ENCODE measurements around the gene MTG1. TPM values are rescaled to one million over a fixed set of nuclear protein-coding genes. Genes with fewer than 3 reads are reported as not detected.
"Not testable (repeated sequence)": the region's sequence is repeated elsewhere in the genome, so short reads cannot be mapped to it uniquely, and the experiment has no call there.

Gene MTG1
- total RNA-seq, 2 donors from 2014 or later = 18.8 to 23.2 TPM

- ATAC-seq (peak; percentile 85 to 87), DNase-seq (peak; percentile 73)
- intact Hi-C loops (cut with DNase I) = no loop called here
These were observed 36.4 kb upstream of the MTG1 start, which contains the start of gene FUOM for GRCh38 chr10:133357285-133358161. FUOM (minus strand) TSS chr10:133358019; CDS start chr10:133358007, 12 bp downstream.

DNA sequence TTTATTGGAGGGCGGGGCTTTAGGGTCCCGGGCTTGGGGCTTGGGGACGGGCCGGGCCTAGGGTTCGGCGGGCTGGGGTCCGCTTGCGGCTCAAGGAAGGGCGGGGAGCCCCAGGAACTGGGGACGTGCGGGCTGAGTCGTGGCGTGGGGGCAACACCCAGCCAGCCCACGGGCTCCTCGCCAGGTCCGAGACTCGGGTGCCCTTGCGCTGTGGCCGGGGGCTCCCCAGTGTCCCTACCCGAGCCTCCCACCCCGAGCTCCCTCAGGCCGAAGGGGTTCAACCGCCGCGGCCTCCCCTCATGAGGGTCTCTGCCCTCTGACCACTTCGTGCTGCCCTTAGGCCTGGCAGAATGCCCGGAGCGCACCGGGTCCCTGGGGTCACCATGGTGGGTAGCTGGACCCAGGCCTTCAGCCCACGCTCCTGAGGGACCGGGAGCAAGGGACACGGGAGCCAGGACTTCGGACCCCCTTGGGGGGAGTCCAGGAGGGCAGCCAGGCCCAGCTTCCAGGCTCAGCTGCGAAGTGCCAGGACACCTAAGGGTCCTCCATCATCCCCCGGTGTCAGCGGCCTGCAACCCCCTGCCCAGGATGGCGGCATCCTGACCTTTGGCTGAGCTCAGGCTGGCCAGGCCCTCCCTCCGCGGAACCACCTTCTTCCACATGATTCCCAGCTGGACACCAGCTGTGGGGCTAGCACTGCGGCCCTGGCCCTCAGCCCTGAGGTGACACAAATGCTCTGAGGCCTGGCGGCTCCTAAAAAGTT, 35.6 kb upstream of the MTG1 start:
- DNase-seq (peak; percentile 51), ATAC-seq (peak; percentile 21 to 25)
- intact Hi-C loops (cut with DNase I) = no loop called here

DNA sequence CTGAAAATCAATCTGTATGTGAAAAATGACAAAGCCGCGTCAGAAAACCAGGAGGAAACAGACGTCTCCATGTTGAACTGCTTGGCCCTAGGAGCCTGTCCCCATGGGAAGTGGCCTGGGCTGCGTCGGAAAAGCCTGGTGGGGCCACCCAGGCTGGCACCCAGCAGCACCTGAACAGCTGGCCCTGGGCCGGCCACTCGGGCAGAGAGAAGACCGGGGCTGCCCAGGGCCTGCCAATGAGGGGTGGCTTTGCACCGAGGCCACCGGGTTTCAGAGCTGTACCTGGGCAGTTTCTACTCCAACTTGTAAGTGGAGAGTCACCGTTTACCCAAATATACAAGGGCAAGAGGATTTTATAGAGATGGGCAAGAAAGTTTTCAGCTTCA, 35.0 kb upstream of the MTG1 start:
- DNase-seq (no peak), ATAC-seq (no peak)
- intact Hi-C loops (cut with DNase I) = no loop called here

DNA sequence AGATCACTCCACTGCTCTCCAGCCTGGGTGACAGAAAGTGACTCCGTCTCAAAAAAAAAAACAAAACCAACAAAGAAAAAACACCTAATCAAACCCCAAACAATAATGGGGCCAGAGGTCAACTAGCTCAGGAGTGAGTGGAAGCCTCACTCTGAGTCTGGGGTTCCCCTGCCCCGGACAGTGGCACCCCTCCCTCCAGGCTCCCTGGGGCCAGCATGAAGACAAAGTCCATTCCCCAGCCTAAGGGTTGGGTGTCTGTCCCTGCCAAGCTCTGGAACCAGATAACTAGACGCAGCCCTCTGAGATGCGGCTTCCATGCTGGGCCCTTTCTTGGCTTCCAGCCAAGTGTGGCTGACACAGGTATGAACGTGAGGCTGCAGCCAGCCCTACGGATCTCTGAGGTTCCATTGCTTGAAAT, 34.4 kb upstream of the MTG1 start:
- ATAC-seq = no peak
- DNase-seq = no peak
- intact Hi-C loops (cut with DNase I) = no loop called here

- no peak for DNase-seq
- no peak for ATAC-seq
These were observed 33.9 kb upstream of the MTG1 start for GRCh38 chr10:133359972-133360610.

GRCh38 chr10:133361227-133361626, 32.7 kb upstream of the MTG1 start:
- DNase-seq (no peak), ATAC-seq (no peak)
- intact Hi-C loops (cut with DNase I) = no loop called here

More at GRCh38 chr10:133359972-133360610, 33.9 kb upstream of the MTG1 start:
- intact Hi-C loops (cut with DNase I) = no loop called here

DNA sequence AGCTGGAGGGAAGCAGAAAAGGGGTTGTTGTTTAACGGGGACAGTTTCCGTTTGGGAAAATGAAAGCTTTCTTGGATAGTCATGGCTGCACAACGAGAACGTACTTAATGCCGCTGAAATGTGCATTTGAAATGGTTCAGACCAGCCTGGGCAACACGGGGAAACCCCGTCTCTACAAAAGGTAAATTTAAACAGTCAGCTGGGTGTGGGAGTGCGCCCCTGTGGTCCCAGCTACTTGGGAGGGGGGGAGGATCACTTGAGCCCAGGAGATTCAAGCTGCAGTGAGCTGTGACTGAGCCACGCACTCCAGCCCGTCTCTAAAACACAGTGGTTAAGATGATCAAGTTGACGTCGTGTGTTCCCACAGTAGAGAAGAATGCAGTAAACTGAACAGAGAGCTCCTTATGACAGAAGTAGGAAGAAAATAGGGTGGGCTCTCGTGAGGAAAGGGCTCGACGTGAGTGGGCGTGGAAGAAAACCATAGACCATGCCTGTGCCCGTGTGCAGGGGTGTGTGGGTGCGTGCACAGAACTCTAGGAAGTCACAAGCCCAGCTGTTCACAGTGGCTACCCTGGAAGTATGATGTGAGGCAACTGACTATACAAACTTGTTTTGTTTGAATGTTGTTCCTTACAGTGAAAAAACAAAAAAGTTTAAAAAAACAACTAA, 32.0 kb upstream of the MTG1 start:
- ATAC-seq (no peak), DNase-seq (no peak)
- intact Hi-C loops (cut with DNase I) = no loop called here

GRCh38 chr10:133362846-133363245, 31.1 kb upstream of the MTG1 start:
- no peak for DNase-seq
- intact Hi-C loops (cut with DNase I) = no loop called here
- no peak for ATAC-seq

GRCh38 chr10:133364645-133365431, 29.1 kb upstream of the MTG1 start:
- DNase-seq (no peak), ATAC-seq (peak in 1 of 2 donors; percentile 17)
- intact Hi-C loops (cut with DNase I) = no loop called here

DNA sequence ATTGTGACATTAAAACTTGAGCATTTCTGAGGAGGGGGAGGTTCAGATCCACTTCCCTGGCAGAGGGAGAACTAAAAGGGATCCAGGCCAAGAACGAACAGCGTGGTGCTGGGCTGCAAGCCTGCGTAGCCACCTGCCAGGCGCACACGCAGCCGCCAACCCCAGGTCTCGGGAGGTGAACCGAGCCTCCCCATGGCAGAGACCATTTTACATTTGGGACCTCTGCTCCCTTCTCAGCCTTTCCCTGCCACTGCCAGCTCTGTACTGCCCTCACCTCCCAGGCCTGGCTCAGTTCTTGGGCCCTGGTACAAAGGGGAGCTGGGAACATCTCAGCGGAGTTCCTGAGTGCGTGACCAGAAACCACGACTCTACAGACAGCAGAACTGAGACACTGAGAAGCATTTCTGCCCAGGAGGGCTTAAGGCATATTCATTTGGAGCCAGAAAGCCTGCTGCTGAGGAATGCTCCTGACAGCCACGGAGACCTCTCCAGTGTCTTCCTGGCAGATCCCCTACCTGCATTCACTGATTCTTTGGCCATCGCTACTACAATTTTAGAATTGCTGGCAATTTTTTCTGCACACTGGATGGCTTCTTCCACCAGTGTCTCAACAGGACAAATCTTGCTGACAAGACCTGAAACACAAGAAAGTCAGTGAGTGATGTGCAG, 28.4 kb upstream of the MTG1 start:
- intact Hi-C loops (cut with DNase I) = no loop called here
- ATAC-seq = no peak
- DNase-seq = no peak

- DNase-seq = no peak
- intact Hi-C loops (cut with DNase I) = no loop called here
- no peak for ATAC-seq
These were observed 27.9 kb upstream of the MTG1 start for GRCh38 chr10:133366130-133366478.

DNA sequence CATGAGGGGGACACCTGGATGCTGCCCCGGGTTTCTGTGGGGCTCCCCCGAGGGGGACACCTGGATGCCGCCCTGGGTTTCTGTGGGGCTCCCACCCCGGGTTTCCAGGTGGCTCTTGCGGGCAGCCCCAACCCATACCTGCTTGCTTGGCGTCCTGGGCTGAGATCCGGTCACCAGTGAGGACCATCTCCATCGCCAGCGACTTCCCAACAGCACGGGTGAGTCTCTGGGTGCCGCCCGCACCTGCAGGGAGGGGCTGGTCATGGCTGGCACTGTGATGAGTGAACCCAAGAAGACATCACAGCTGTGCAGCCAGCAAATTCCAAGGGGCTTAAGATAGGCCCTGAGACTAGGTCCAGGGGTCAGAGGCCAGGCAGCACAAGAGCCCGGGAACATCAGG, 27.2 kb upstream of the MTG1 start:
- intact Hi-C loops (cut with DNase I) = no loop called here
- ATAC-seq = no peak
- no peak for DNase-seq

GRCh38 chr10:133367461-133367860, 26.5 kb upstream of the MTG1 start:
- intact Hi-C loops (cut with DNase I); DNase-seq; ATAC-seq: not testable (repeated sequence)

DNA sequence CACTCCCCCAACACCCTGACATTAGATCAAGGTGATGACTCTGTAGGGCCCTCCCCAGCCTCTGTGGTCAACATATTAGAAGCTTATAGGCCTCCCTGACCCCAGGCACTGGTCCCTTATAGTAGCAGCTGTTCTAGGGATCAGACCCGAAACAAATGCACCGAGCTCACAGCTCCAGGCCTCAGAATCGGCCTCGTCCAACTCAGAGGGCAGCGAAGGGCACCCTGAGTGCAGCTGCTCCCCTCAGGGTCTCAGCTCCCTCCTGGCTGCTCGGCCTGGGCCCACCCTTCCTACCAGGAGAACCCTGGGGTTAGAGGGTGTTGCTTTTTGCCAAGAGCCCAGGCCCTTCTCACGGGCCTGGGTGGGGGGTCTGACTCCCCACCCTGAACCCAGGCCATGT, 25.8 kb upstream of the MTG1 start:
- DNase-seq (no peak), ATAC-seq (no peak)
- intact Hi-C loops (cut with DNase I) = no loop called here

GRCh38 chr10:133370030-133370786, 23.7 kb upstream of the MTG1 start:
- intact Hi-C loops (cut with DNase I) = no loop called here
- no peak for ATAC-seq
- no peak for DNase-seq

GRCh38 chr10:133372507-133372906, 21.4 kb upstream of the MTG1 start:
- intact Hi-C loops (cut with DNase I) = no loop called here
- DNase-seq (no peak), ATAC-seq (peak; percentile 2 to 7)
